Measurements from ENCODE around the gene LMBR1L. TPM values are rescaled to one million over a fixed set of nuclear protein-coding genes. Genes with fewer than 3 reads are reported as not detected.

The LMBR1L gene
- total RNA-seq, 1 donor from 2014 or later, result 160 TPM

GRCh38 chr12:49126852-49127763 is 16.5 kb upstream of the LMBR1L start:
- Mint-ChIP-seq H3K4me1 (peaks cover 23% of the 10 kb centered on the region), H3K9me3 (no peaks in the 10 kb centered on the region), H3K4me3 (no peak overlapping the region), H3K36me3 (peaks cover 30% of the 10 kb centered on the region), H3K27me3 (ENCODE audit: low read depth) (no peaks in the 10 kb centered on the region), H3K27ac (no peak overlapping the region)
- TF ChIP-seq, protein P1, sequence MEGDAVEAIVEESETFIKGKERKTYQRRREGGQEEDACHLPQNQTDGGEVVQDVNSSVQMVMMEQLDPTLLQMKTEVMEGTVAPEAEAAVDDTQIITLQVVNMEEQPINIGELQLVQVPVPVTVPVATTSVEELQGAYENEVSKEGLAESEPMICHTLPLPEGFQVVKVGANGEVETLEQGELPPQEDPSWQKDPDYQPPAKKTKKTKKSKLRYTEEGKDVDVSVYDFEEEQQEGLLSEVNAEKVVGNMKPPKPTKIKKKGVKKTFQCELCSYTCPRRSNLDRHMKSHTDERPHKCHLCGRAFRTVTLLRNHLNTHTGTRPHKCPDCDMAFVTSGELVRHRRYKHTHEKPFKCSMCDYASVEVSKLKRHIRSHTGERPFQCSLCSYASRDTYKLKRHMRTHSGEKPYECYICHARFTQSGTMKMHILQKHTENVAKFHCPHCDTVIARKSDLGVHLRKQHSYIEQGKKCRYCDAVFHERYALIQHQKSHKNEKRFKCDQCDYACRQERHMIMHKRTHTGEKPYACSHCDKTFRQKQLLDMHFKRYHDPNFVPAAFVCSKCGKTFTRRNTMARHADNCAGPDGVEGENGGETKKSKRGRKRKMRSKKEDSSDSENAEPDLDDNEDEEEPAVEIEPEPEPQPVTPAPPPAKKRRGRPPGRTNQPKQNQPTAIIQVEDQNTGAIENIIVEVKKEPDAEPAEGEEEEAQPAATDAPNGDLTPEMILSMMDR (IDR thresholded peaks at IDR 0.05; ENCODE audit: unreplicated experiment), result no peak
- no peak for DNase-seq (ENCODE audit: low spot score in 2 of 2, unreplicated experiment in 2 of 2)

- no peaks in the 10 kb centered on the region for H3K9me3 Mint-ChIP-seq
- H3K27ac Mint-ChIP-seq, result no peak overlapping the region
- H3K36me3 Mint-ChIP-seq, result no peaks in the 10 kb centered on the region
- H3K4me1 Mint-ChIP-seq, result peaks cover 4% of the 10 kb centered on the region
- DNase-seq (ENCODE audit: low spot score in 2 of 2, unreplicated experiment in 2 of 2), result no peak
- H3K4me3 Mint-ChIP-seq, result no peak overlapping the region
- TF ChIP-seq, protein P1 (IDR thresholded peaks at IDR 0.05; ENCODE audit: unreplicated experiment), result peak; percentile 20
- no peaks in the 10 kb centered on the region for H3K27me3 Mint-ChIP-seq (ENCODE audit: low read depth)
Observed at GRCh38 chr12:49121047-49121696, 10.5 kb upstream of the LMBR1L start.

DNA sequence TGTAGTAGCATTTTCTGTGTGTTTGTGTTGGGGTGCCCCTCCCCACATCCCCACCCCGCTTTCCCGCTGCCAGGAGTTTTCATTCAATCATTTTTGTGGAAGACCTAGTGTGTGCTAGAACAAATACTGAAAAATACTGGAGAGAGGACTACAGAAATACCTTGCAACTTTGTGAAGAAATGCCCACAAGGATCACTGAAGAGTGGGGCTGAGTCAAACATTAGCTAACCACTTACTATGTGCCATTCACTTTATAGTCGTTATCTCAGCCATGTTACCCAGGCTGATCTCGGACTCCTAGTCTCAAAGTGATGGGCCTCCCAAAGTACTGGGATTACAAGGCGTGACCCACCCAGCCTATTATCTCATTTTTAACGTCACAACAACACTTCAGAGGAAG is 559 bp upstream of the LMBR1L start:
- Mint-ChIP-seq H3K27ac (peak overlapping the region; percentile 98), H3K36me3 (no peaks in the 10 kb centered on the region), H3K9me3 (no peaks in the 10 kb centered on the region), H3K27me3 (ENCODE audit: low read depth) (no peaks in the 10 kb centered on the region), H3K4me3 (peak overlapping the region; percentile 97), H3K4me1 (peaks cover 29% of the 10 kb centered on the region)
- TF ChIP-seq, protein P1 (IDR thresholded peaks at IDR 0.05; ENCODE audit: unreplicated experiment), result no peak
- DNase-seq (ENCODE audit: low spot score in 2 of 2, unreplicated experiment in 2 of 2), result no peak

DNA sequence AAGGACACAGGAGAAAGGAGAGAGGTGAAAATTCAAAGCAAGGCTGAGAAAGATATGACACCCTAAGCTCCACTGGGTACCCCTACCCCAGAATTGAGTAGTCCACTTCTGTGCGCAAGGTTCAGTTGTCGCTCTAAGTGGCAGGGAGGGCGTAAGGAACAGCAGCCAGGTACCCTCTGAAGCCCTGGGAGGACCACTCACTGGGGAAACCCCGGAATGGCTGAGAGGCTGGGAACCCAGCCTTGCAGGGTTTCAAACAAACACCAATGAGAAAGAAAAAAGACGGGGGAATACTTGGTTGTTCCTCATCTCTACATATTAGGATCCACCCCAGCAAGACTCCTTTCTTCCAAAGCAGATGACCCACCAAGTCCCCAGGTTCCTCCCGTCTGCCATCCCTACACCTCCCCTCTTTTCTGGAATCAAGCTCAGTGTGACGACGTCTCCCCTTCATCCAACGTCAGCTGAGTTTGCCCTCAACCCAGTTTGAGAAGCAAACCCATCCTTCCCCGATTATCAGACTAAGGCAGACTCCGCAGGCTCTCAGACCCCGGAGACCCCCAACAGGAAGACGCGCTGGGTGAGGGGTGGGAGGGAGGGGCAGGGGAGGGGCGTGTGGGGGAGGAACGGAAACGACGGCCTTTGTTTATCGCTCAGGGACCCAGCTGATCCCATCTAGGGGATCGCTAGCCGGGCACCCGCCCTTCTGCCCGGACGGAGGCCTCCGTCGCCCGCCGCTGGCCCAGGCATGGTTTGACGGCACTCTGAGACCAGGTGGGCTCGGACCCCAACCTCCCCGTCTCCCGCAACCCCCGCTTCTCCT is 795 bp downstream of the LMBR1L start:
- no peak for DNase-seq (ENCODE audit: low spot score in 2 of 2, unreplicated experiment in 2 of 2)
- TF ChIP-seq, protein P1 (IDR thresholded peaks at IDR 0.05; ENCODE audit: unreplicated experiment), result no peak
- Mint-ChIP-seq H3K4me1 (peaks cover 28% of the 10 kb centered on the region), H3K27ac (peak overlapping the region; percentile 98), H3K4me3 (peak overlapping the region; percentile 97), H3K27me3 (ENCODE audit: low read depth) (no peaks in the 10 kb centered on the region), H3K36me3 (no peaks in the 10 kb centered on the region), H3K9me3 (no peaks in the 10 kb centered on the region)

- H3K36me3 Mint-ChIP-seq, result peaks cover 4% of the 10 kb centered on the region
- no peaks in the 10 kb centered on the region for H3K27me3 Mint-ChIP-seq (ENCODE audit: low read depth)
- no peak for DNase-seq (ENCODE audit: low spot score in 2 of 2, unreplicated experiment in 2 of 2)
- peaks cover 28% of the 10 kb centered on the region for H3K4me1 Mint-ChIP-seq
- H3K9me3 Mint-ChIP-seq, result no peaks in the 10 kb centered on the region
- peak overlapping the region; percentile 97 for H3K4me3 Mint-ChIP-seq
- peak overlapping the region; percentile 97 for H3K27ac Mint-ChIP-seq
- TF ChIP-seq, protein P1 (IDR thresholded peaks at IDR 0.05; ENCODE audit: unreplicated experiment), result no peak
Observed at GRCh38 chr12:49108958-49109404, 1.7 kb downstream of the LMBR1L start.

Measured in mesothelial cell of epicardium (in vitro differentiated cells).